Epithelial cell of proximal tubule (primary cell): Measurements from ENCODE around the gene LUZP2. TPM values are rescaled to one million over a fixed set of nuclear protein-coding genes. Genes with fewer than 3 reads are reported as not detected.

Source experiments
- DNase-seq: peaks from one replicate; pipeline ENCODE4 v3.0.0-alpha.2; 2011; ENCODE audit warnings: low read depth
- H3K4me3 ChIP-seq: 2 replicates; pipeline ENCODE4 v1.5.1; 2011; ENCODE audit warnings: low read depth, mild to moderate bottlenecking, low read length
- total RNA-seq: library from RNA; depleted of rRNA; stranded (reverse); fragments of >200 nt; gene quantifications from 2 replicates; pipeline ENCODE4 v1.2.3, GENCODE V29; 2015
- TF ChIP-seq, protein P1 (sequence below): conservative IDR thresholded peaks from 2 replicates; pipeline ENCODE4 v1.5.1; 2012; ENCODE audit warnings: low read depth, mild to moderate bottlenecking, low read length

Gene LUZP2
- total RNA-seq, 1 donor from 2014 or later, result 0.75 TPM

DNA sequence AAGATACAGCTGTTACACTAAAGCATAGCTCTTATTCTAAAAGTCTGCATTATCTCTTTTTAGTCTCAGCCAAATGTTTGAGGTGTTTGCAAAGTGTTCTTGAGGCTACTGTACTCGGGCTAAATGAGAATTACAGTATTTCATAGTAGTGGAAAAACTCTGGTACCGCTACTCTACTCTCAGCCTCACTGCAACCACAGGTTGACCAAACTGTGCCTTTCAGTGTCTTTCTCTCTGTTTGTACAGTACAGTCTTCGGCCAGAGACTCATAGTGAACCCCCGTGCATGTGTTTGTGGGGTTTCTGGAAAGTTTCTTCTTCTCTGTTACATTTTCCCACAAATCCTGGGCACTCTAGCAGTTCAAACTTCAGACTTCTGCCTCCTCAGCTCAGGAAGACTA lies 7.4 kb upstream of the LUZP2 start:
- no peak for DNase-seq
- TF ChIP-seq, protein P1, sequence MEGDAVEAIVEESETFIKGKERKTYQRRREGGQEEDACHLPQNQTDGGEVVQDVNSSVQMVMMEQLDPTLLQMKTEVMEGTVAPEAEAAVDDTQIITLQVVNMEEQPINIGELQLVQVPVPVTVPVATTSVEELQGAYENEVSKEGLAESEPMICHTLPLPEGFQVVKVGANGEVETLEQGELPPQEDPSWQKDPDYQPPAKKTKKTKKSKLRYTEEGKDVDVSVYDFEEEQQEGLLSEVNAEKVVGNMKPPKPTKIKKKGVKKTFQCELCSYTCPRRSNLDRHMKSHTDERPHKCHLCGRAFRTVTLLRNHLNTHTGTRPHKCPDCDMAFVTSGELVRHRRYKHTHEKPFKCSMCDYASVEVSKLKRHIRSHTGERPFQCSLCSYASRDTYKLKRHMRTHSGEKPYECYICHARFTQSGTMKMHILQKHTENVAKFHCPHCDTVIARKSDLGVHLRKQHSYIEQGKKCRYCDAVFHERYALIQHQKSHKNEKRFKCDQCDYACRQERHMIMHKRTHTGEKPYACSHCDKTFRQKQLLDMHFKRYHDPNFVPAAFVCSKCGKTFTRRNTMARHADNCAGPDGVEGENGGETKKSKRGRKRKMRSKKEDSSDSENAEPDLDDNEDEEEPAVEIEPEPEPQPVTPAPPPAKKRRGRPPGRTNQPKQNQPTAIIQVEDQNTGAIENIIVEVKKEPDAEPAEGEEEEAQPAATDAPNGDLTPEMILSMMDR, result no peak
- H3K4me3 ChIP-seq, result no peak overlapping the region

- TF ChIP-seq, protein P1, result no peak
- H3K4me3 ChIP-seq, result peak overlapping the region; percentile 53
- no peak for DNase-seq
These were observed 492 bp upstream of the LUZP2 start for GRCh38 chr11:24496386-24496735.

- TF ChIP-seq, protein P1, result no peak
These were observed 978 bp downstream of the LUZP2 start for GRCh38 chr11:24497831-24498230.

GRCh38 chr11:24502425-24502824 lies 5.6 kb downstream of the LUZP2 start:
- no peak overlapping the region for H3K4me3 ChIP-seq
- TF ChIP-seq, protein P1, result no peak
- no peak for DNase-seq

More at GRCh38 chr11:24497831-24498230, 978 bp downstream of the LUZP2 start:
- no peak for DNase-seq
- no peak overlapping the region for H3K4me3 ChIP-seq

- no peak for DNase-seq
- no peak overlapping the region for H3K4me3 ChIP-seq
- TF ChIP-seq, protein P1, result peak; percentile 51
These were observed 12.3 kb downstream of the LUZP2 start for GRCh38 chr11:24509114-24509513.

DNA sequence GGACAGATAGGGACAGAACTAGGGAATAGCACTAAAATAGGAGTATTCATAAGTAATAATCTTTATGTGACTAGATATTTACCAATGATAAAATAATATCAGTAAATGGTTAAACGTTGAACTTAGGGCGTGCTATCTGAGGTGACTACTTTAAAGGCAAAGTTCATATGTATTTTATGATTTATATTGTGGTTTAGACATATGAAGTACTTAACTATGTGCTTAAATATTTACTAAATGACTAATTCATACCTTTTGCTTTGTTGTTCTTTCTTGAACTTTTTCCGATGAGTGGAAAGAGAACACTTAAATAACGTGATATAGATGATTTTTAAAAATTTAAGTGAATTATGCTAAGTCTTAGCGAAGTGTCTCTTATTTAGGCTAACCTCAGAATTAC lies 14.7 kb downstream of the LUZP2 start:
- no peak for DNase-seq
- no peak overlapping the region for H3K4me3 ChIP-seq
- TF ChIP-seq, protein P1, result no peak

GRCh38 chr11:24513479-24514218 lies 16.8 kb downstream of the LUZP2 start:
- H3K4me3 ChIP-seq, result no peak overlapping the region
- DNase-seq, result no peak
- TF ChIP-seq, protein P1, result no peak
